CD4-positive, CD25-positive, alpha-beta regulatory T cell (primary cell): ENCODE measurements around the gene NTNG2. TPM values are rescaled to one million over a fixed set of nuclear protein-coding genes. Genes with fewer than 3 reads are reported as not detected.

Source experiments
- ATAC-seq, 2 donors: fragments of 150-1000 bp; cut with Tn5 transposase; one replicate each; pipeline ENCODE4 v1.10.0; 2021; ENCODE audit warnings: low read depth in 2 of 2, moderate number of reproducible peaks in 2 of 2, moderate library complexity in 1 of 2
- DNase-seq, 3 donors: peaks; one replicate each; pipeline versions ENCODE4 v3.0.0 to v3.0.0-alpha.2; 2012 to 2022; ENCODE audit warnings: mixed read lengths in 1 of 3
- H3K27ac ChIP-seq: one replicate; pipeline ENCODE4 v1.7.0; 2013; ENCODE audit warnings: mild to moderate bottlenecking, low read length; ENCODE audit not compliant: insufficient read depth, poor library complexity, severe bottlenecking
- H3K27me3 ChIP-seq: one replicate; pipeline ENCODE4 v1.7.0; 2013; ENCODE audit warnings: low read length; ENCODE audit not compliant: control insufficient read depth, insufficient read depth
- H3K36me3 ChIP-seq: one replicate; pipeline ENCODE4 v1.7.0; 2013; ENCODE audit warnings: mild to moderate bottlenecking, low read length, moderate library complexity; ENCODE audit not compliant: control insufficient read depth, insufficient read depth
- H3K4me1 ChIP-seq: 2 replicates; pipeline ENCODE4 v1.7.0; 2013; ENCODE audit warnings: mild to moderate bottlenecking, low read length; ENCODE audit not compliant: insufficient read depth, control insufficient read depth, poor library complexity, severe bottlenecking
- H3K4me3 ChIP-seq: one replicate; pipeline ENCODE4 v1.7.0; 2013; ENCODE audit warnings: low read depth, mild to moderate bottlenecking, low read length, moderate library complexity
- H3K9me3 ChIP-seq, 2 experiments: 1 replicate in 1 of 2; 2 replicates in 1 of 2; pipeline ENCODE4 v1.7.0; 2013; ENCODE audit warnings: low read length in 2 of 2, mild to moderate bottlenecking in 1 of 2, moderate library complexity in 1 of 2; ENCODE audit not compliant: control insufficient read depth in 2 of 2
- H3K27ac Mint-ChIP-seq, 3 donors: one replicate each; pipeline ENCODE4 v1.8.0; 2020 to 2022; ENCODE audit warnings: mild to moderate bottlenecking in 3 of 3, mixed read lengths in 3 of 3, moderate library complexity in 2 of 3
- H3K27me3 Mint-ChIP-seq: one replicate; pipeline ENCODE4 v1.8.0; 2022; ENCODE audit warnings: mild to moderate bottlenecking, mixed read lengths
- H3K36me3 Mint-ChIP-seq: one replicate; pipeline ENCODE4 v1.8.0; 2020; ENCODE audit warnings: mixed read lengths
- H3K4me1 Mint-ChIP-seq, 4 donors: one replicate each; pipeline ENCODE4 v1.8.0; 2020 to 2022; ENCODE audit warnings: mixed read lengths in 4 of 4, mild to moderate bottlenecking in 1 of 4
- H3K4me3 Mint-ChIP-seq, 4 donors: one replicate each; pipeline ENCODE4 v1.8.0; 2020 to 2022; ENCODE audit warnings: mild to moderate bottlenecking in 4 of 4, mixed read lengths in 4 of 4, moderate library complexity in 3 of 4
- H3K9me3 Mint-ChIP-seq, 7 donors: one replicate each; pipeline ENCODE4 v1.8.0; 2020 to 2022; ENCODE audit warnings: mixed read lengths in 7 of 7, mild to moderate bottlenecking in 3 of 7, moderate library complexity in 2 of 7
- polyA plus RNA-seq, 4 donors: library from polyadenylated mRNA; unstranded; fragments of 300-500 nt; fragmentation: Illumina TruSeq; gene quantifications; one replicate each; pipeline ENCODE4 v1.2.3, GENCODE V29; 2021
- total RNA-seq: library from RNA; stranded (reverse); gene quantifications from one replicate; pipeline ENCODE4 v1.2.3, GENCODE V29; 2022

NTNG2 gene
- total and polyA plus RNA-seq, 5 donors from 2014 or later: 0.50 to 14.7 (median 1.2) TPM

DNA sequence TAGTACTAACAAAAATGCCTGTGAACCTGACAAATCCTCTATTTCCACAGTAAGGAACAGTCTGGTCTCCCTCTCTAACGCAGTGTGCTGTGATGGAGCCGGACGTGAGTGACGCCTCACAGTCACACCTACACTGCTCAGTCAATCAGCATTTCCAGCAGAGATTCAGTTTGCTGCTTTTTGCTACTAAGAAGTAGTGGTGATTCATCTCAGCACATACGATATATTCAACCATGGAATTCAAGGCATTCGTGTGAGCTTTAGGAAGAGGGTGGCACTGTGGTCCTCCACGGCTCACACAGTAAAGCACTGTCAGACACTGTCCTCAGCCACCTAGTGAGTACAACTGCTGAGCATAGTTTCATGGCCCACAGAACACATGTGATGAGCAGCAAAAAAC is 122.0 kb downstream of the NTNG2 start:
- no peak overlapping the region for H3K27ac ChIP-seq
- H3K36me3 ChIP-seq: peaks cover 93% of the 10 kb centered on the region
- Mint-ChIP-seq H3K9me3 (no peaks in the 10 kb centered on the region), H3K4me1 (peaks cover 3 to 14% (median 4%) of the 10 kb centered on the region in 4 donors), H3K27ac (peak overlapping the region in 2 of 3 donors; percentile 20 to 27), H3K36me3 (peaks cover 49% of the 10 kb centered on the region), H3K4me3 (no peak overlapping the region), H3K27me3 (no peaks in the 10 kb centered on the region)
- DNase-seq (no peak), ATAC-seq (no peak)
- no peak overlapping the region for H3K4me3 ChIP-seq
- no peaks in the 10 kb centered on the region for H3K4me1 ChIP-seq
- H3K27me3 ChIP-seq: no peaks in the 10 kb centered on the region
- no peaks in the 10 kb centered on the region for H3K9me3 ChIP-seq

DNA sequence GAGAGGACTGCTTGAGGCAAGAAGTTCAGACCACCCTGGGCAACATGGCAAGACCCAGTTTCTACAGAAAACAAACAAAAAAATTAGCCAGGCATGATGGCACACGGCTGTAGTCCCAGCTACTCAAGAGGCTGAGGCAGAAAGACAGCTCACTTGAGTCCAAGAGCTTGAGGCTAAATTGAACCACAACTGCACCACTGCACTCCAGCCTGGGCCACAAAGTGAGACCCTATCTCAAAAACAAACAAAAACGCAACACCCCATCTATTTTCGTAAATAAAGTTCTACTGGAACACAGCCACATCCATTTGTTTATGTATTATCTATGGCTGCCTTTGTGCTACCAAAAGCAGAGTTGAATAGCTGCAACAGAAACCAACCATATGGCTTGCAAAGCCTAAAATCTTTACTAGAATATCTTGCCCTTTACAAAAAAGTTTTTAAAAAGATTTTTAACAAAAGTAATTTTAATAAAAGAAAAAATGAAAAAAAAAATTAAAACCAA is 125.5 kb downstream of the NTNG2 start:
- H3K27ac Mint-ChIP-seq: no peak overlapping the region
- no peaks in the 10 kb centered on the region for H3K9me3 Mint-ChIP-seq
- no peaks in the 10 kb centered on the region for H3K27me3 ChIP-seq
- H3K4me3 Mint-ChIP-seq: no peak overlapping the region
- ATAC-seq: no peak
- H3K4me1 Mint-ChIP-seq: peaks cover 2 to 14% (median 6%) of the 10 kb centered on the region in 4 donors
- H3K9me3 ChIP-seq: no peaks in the 10 kb centered on the region
- no peaks in the 10 kb centered on the region for H3K4me1 ChIP-seq
- H3K4me3 ChIP-seq: no peak overlapping the region
- peaks cover 31% of the 10 kb centered on the region for H3K36me3 Mint-ChIP-seq
- no peak for DNase-seq
- H3K27me3 Mint-ChIP-seq: no peaks in the 10 kb centered on the region
- no peak overlapping the region for H3K27ac ChIP-seq
- peaks cover 78% of the 10 kb centered on the region for H3K36me3 ChIP-seq

DNA sequence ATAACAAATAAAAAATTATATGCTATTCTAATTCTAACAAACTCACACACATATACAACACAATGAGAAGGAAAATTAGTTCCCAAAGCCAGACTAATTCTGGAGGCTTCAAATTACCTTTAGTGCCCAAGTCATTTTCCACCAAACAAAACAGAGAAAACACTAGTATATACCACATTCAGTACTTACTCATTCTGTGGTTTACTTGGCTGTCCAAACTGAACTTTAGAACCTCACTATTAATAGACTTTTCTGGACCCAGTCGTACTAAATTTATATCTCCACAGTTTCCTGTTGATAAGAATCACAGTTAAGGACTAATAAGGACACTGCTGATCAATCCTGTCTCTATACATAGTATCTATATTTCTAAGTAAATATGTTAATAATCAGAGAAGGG is 126.5 kb downstream of the NTNG2 start:
- H3K4me3 ChIP-seq: no peak overlapping the region
- no peaks in the 10 kb centered on the region for H3K9me3 Mint-ChIP-seq
- H3K4me3 Mint-ChIP-seq: no peak overlapping the region
- peak overlapping the region in 1 of 3 donors; percentile 32 for H3K27ac Mint-ChIP-seq
- no peak overlapping the region for H3K27ac ChIP-seq
- ATAC-seq (no peak), DNase-seq (no peak)
- H3K9me3 ChIP-seq: no peaks in the 10 kb centered on the region
- peaks cover 71% of the 10 kb centered on the region for H3K36me3 ChIP-seq
- peaks cover 7 to 23% (median 13%) of the 10 kb centered on the region in 4 donors for H3K4me1 Mint-ChIP-seq
- H3K27me3 ChIP-seq: no peaks in the 10 kb centered on the region
- H3K36me3 Mint-ChIP-seq: peaks cover 28% of the 10 kb centered on the region
- H3K4me1 ChIP-seq: peaks cover 5% of the 10 kb centered on the region
- no peaks in the 10 kb centered on the region for H3K27me3 Mint-ChIP-seq

DNA sequence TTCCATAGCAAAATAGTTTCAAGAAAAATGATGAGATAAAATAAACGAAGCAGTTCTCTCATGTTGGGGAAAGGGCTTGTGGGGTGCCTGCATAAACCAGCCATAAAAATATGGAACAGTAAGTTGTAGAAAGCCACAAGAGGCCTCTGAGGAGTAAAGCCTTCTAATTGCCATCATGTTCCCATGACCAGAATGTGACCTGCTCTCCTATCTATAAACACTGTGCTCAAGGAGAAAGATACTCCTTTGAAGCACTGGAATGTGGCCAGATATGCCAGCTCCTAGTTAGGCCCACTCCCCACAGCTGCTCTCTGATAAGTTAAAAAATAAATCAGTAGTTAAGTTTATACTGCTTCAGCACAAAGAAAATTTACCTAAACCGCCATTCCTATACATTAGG is 127.1 kb downstream of the NTNG2 start:
- Mint-ChIP-seq H3K4me3 (no peak overlapping the region), H3K9me3 (no peaks in the 10 kb centered on the region), H3K27ac (peak overlapping the region; percentile 62 to 83 (median 62)), H3K36me3 (peaks cover 23% of the 10 kb centered on the region), H3K4me1 (peaks cover 7 to 21% (median 14%) of the 10 kb centered on the region in 4 donors), H3K27me3 (no peaks in the 10 kb centered on the region)
- Histone ChIP-seq H3K4me3 (no peak overlapping the region), H3K27me3 (no peaks in the 10 kb centered on the region), H3K9me3 (no peaks in the 10 kb centered on the region), H3K36me3 (peaks cover 68% of the 10 kb centered on the region), H3K27ac (no peak overlapping the region), H3K4me1 (peaks cover 6% of the 10 kb centered on the region)
- DNase-seq (no peak), ATAC-seq (no peak)

DNA sequence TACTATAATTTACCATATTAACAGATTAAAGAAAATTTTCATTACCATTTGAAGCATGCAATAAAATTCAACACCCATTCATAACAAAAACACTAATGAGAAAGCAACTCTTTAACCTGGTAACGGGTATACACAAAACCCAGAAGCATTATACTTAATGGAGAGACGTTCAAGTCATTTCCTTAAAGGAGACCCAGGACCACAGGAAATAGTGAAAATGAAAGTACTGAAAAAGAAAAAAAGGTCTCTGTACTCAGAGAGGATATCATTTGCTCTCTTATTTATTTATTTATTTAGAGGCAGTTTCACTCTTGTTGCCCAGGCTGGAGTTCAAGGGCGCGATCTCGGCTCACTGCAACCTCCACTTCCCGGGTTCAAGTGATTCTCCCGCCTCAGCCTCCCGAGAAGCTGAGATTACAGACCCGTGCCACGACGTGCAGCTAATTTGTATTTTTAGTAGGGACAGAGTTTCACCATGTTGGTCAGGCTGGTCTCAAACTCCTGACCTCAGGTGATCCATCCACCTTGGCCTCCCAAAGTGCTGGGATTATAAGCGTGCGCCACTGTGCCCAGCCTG is 131.4 kb downstream of the NTNG2 start:
- H3K27me3 Mint-ChIP-seq: no peaks in the 10 kb centered on the region
- peak in 2 of 3 donors; percentile 15 to 63 for DNase-seq

More for the DNA sequence above, 131.4 kb downstream of the NTNG2 start:
- peaks cover 38% of the 10 kb centered on the region for H3K36me3 Mint-ChIP-seq
- Histone ChIP-seq H3K4me1 (peaks cover 6% of the 10 kb centered on the region), H3K36me3 (peaks cover 71% of the 10 kb centered on the region), H3K4me3 (peak overlapping the region; percentile 26), H3K27me3 (no peaks in the 10 kb centered on the region), H3K27ac (no peak overlapping the region), H3K9me3 (no peaks in the 10 kb centered on the region)
- peaks cover 16 to 38% (median 18%) of the 10 kb centered on the region in 4 donors for H3K4me1 Mint-ChIP-seq
- no peaks in the 10 kb centered on the region for H3K9me3 Mint-ChIP-seq
- ATAC-seq: peak; percentile 50
- H3K27ac Mint-ChIP-seq: peak overlapping the region in 1 of 3 donors; percentile 69
- H3K4me3 Mint-ChIP-seq: peak overlapping the region in 1 of 4 donors; percentile 33

Other genes with a start within 250 kb of the NTNG2 start
- gene MED27, start 82.2 kb upstream of the NTNG2 start, total RNA-seq: 28.7 TPM
- gene MED27, start 82.2 kb upstream of the NTNG2 start, polyA plus RNA-seq: 10 to 100 TPM; 42.6 to 58.5 (median 48.9) TPM
- gene SETX, start 192.9 kb downstream of the NTNG2 start, total RNA-seq: 70.5 TPM
- gene SETX, start 192.9 kb downstream of the NTNG2 start, polyA plus RNA-seq: 10 to 100 TPM; 22.6 to 31.3 (median 27.3) TPM
- 16.9 TPM for gene TTF1, start 244.8 kb downstream of the NTNG2 start, total RNA-seq
- 1 to 10 TPM; 5.1 to 8.1 (median 5.7) TPM for gene TTF1, start 244.8 kb downstream of the NTNG2 start, polyA plus RNA-seq
- not detected for gene CFAP77, start 248.2 kb downstream of the NTNG2 start, total RNA-seq
- not detected for gene CFAP77, start 248.2 kb downstream of the NTNG2 start, polyA plus RNA-seq